WI38 (cell line): ENCODE measurements around the gene RELL1.

Experiments used
- H3K4me3 ChIP-seq: 2 replicates; pipeline ENCODE4 v1.5.1; 2011; ENCODE audit warnings: low read depth, mild to moderate bottlenecking, control low read depth, low read length
- CTCF ChIP-seq: IDR thresholded peaks from 2 replicates; pipeline ENCODE4 v1.5.1; 2012; ENCODE audit warnings: low read depth, mild to moderate bottlenecking, control low read depth, low read length

RELL1 gene

GRCh38 chr4:37664696-37665095 lies 21.5 kb downstream of the RELL1 start:
- no peak for TF ChIP-seq CTCF
- no peak overlapping the region for H3K4me3 ChIP-seq

- TF ChIP-seq CTCF: no peak
- H3K4me3 ChIP-seq: no peak overlapping the region
Observed at GRCh38 chr4:37663552-37663951, 22.6 kb downstream of the RELL1 start.

- H3K4me3 ChIP-seq: no peak overlapping the region
- TF ChIP-seq CTCF: no peak
Observed at GRCh38 chr4:37662861-37663390, 23.2 kb downstream of the RELL1 start.

GRCh38 chr4:37662251-37662650 lies 23.9 kb downstream of the RELL1 start:
- TF ChIP-seq CTCF: no peak
- no peak overlapping the region for H3K4me3 ChIP-seq

GRCh38 chr4:37661772-37662171 lies 24.4 kb downstream of the RELL1 start:
- no peak overlapping the region for H3K4me3 ChIP-seq
- no peak for TF ChIP-seq CTCF

GRCh38 chr4:37659696-37660095 lies 26.5 kb downstream of the RELL1 start:
- no peak overlapping the region for H3K4me3 ChIP-seq
- TF ChIP-seq CTCF: no peak

GRCh38 chr4:37656649-37657048 lies 29.5 kb downstream of the RELL1 start:
- no peak overlapping the region for H3K4me3 ChIP-seq
- TF ChIP-seq CTCF: no peak
